SU-DHL-6 (cell line): ENCODE measurements around the gene TNNI2.

Source experiments
- H2AFZ ChIP-seq: fragments of 200-600 bp; sonication (generic); 2 replicates; pipeline ENCODE4 v1.6.1; 2014; ENCODE audit warnings: low read depth, mild to moderate bottlenecking, moderate library complexity, mixed read lengths, antibody characterized with exemption, low read length; ENCODE audit not compliant: severe bottlenecking
- H3F3A ChIP-seq: fragments of 200-600 bp; shearing (Covaris generic); 2 replicates; pipeline ENCODE4 v1.6.0; 2016; ENCODE audit warnings: antibody characterized with exemption, mild to moderate bottlenecking; ENCODE audit not compliant: insufficient read depth
- H3K27ac ChIP-seq: fragments of 200-600 bp; sonication (generic); 2 replicates; pipeline ENCODE4 v1.5.1; 2016; ENCODE audit warnings: low read depth, mild to moderate bottlenecking, low read length, moderate library complexity, mixed read lengths
- H3K27me3 ChIP-seq: fragments of 200-600 bp; sonication (generic), shearing (Covaris generic); 2 replicates; pipeline ENCODE4 v1.6.0; 2014; ENCODE audit warnings: mild to moderate bottlenecking, low read length
- H3K36me3 ChIP-seq: fragments of 200-600 bp; sonication (generic); 2 replicates; pipeline ENCODE4 v1.6.1; 2014; ENCODE audit warnings: mild to moderate bottlenecking, low read length, mixed read lengths
- H3K4me2 ChIP-seq: fragments of 300-600, 200-600 bp; shearing (Covaris generic), sonication (generic); 2 replicates; pipeline ENCODE4 v1.6.0; 2014; ENCODE audit warnings: low read length, low read depth, mild to moderate bottlenecking; ENCODE audit not compliant: poor library complexity, severe bottlenecking
- H3K4me3 ChIP-seq: fragments of 200-600 bp; sonication (generic); 2 replicates; pipeline ENCODE4 v1.5.1; 2014; ENCODE audit warnings: antibody characterized with exemption, low read length, mild to moderate bottlenecking, mixed read lengths; ENCODE audit not compliant: insufficient read depth, poor library complexity, severe bottlenecking
- H3K79me2 ChIP-seq: fragments of 200-600 bp; sonication (generic); 2 replicates; pipeline ENCODE4 v1.6.1; 2014; ENCODE audit warnings: mild to moderate bottlenecking, low read length, moderate library complexity; ENCODE audit not compliant: insufficient read depth
- H3K9ac ChIP-seq: fragments of 200-600 bp; sonication (generic); 2 replicates; pipeline ENCODE4 v1.7.0; 2014; ENCODE audit warnings: mild to moderate bottlenecking, low read length
- H3K9me2 ChIP-seq: fragments of 200-600 bp; sonication (generic); replicated peaks from 2 replicates; pipeline ENCODE4 v1.6.1; 2014; ENCODE audit warnings: low read length; ENCODE audit not compliant: insufficient read depth
- H3K9me3 ChIP-seq: fragments of 200-600 bp; sonication (generic); 2 replicates; pipeline ENCODE4 v1.6.1; 2014; ENCODE audit warnings: low read length, mixed read lengths; ENCODE audit not compliant: insufficient read depth
- H4K20me1 ChIP-seq: fragments of 200-600 bp; sonication (generic); 2 replicates; pipeline ENCODE4 v1.6.1; 2014; ENCODE audit warnings: low read depth, mild to moderate bottlenecking, antibody characterized with exemption, low read length, moderate library complexity, mixed read lengths
- CTCF ChIP-seq: fragments of 200-600 bp; sonication (generic); IDR thresholded peaks from one replicate; pipeline ENCODE4 v1.5.1; 2017; ENCODE audit warnings: antibody characterized with exemption, mild to moderate bottlenecking, low read length, moderate library complexity; ENCODE audit not compliant: insufficient read depth, poor library complexity, severe bottlenecking
- EZH2phosphoT487 ChIP-seq: fragments of 200-600 bp; sonication (generic), shearing (Covaris generic); conservative IDR thresholded peaks from 2 replicates; pipeline ENCODE4 v1.6.1; 2018; ENCODE audit warnings: mild to moderate bottlenecking, antibody characterized with exemption, low read length, moderate library complexity, mixed read lengths

TNNI2 gene

GRCh38 chr11:1828542-1828941 is 10.2 kb upstream of the TNNI2 start:
- no peak overlapping the region for H3K27ac ChIP-seq
- no peaks in the 10 kb centered on the region for H3K79me2 ChIP-seq
- H4K20me1 ChIP-seq: no peaks in the 10 kb centered on the region
- H3K4me3 ChIP-seq: no peak overlapping the region
- TF ChIP-seq EZH2phosphoT487 (no peak), CTCF (no peak)
- no peaks in the 10 kb centered on the region for H3F3A ChIP-seq
- no peaks in the 10 kb centered on the region for H3K9me2 ChIP-seq
- H3K9me3 ChIP-seq: no peaks in the 10 kb centered on the region
- H2AFZ ChIP-seq: no peak overlapping the region
- no peaks in the 10 kb centered on the region for H3K27me3 ChIP-seq
- H3K36me3 ChIP-seq: no peaks in the 10 kb centered on the region
- no peak overlapping the region for H3K4me2 ChIP-seq
- H3K9ac ChIP-seq: no peak overlapping the region

- Histone ChIP-seq H3K4me3 (no peak overlapping the region), H3K9me2 (no peaks in the 10 kb centered on the region), H2AFZ (no peak overlapping the region), H3K4me2 (no peak overlapping the region), H3K79me2 (no peaks in the 10 kb centered on the region), H3F3A (no peaks in the 10 kb centered on the region), H3K9me3 (no peaks in the 10 kb centered on the region), H4K20me1 (no peaks in the 10 kb centered on the region), H3K36me3 (no peaks in the 10 kb centered on the region), H3K27me3 (no peaks in the 10 kb centered on the region), H3K27ac (no peak overlapping the region), H3K9ac (no peak overlapping the region)
- no peak for TF ChIP-seq EZH2phosphoT487
- no peak for TF ChIP-seq CTCF
Measured at GRCh38 chr11:1829039-1829820, 9.6 kb upstream of the TNNI2 start.

DNA sequence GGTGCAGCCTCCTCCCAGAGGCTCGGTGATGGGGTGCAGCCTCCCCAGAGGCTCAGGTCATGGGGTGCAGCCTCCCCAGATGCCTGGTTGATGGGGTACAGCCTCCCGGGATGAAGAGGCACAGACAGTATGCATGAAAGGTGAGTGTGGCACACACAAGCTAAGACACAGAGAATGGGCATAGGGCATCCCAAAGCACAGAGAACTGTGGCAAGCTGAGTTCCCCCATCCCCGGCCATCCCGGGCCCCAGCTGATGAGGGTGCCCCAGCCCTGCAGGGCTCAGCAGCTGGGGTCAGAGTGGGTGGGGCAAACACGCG is 8.8 kb upstream of the TNNI2 start:
- Histone ChIP-seq H2AFZ (no peak overlapping the region), H4K20me1 (no peaks in the 10 kb centered on the region), H3K79me2 (no peaks in the 10 kb centered on the region), H3K27ac (no peak overlapping the region), H3K9ac (no peak overlapping the region), H3K4me3 (no peak overlapping the region), H3K9me2 (no peaks in the 10 kb centered on the region), H3K36me3 (no peaks in the 10 kb centered on the region), H3F3A (no peaks in the 10 kb centered on the region), H3K9me3 (no peaks in the 10 kb centered on the region), H3K4me2 (no peak overlapping the region), H3K27me3 (no peaks in the 10 kb centered on the region)
- TF ChIP-seq EZH2phosphoT487 (no peak), CTCF (no peak)
